IMR-90 (cell line): Measurements from ENCODE around the gene TRPC4. TPM values are rescaled to one million over a fixed set of nuclear protein-coding genes. Genes with fewer than 3 reads are reported as not detected.

Experiments
- ATAC-seq: fragments of 200-7000 bp; cut with Tn5 transposase; 2 replicates; pipeline ENCODE4 v1.9.1; 2020; ENCODE audit warnings: low read depth, mild to moderate bottlenecking, moderate library complexity
- BruUV-seq: library from RNA; stranded (reverse); fragments of 400-500 nt; replicated peaks from 2 replicates; lab custom pipeline; 2021; lab: Mats Ljungman, UMichigan
- CTCF ChIA-PET: fragments of 300-600 bp; formaldehyde crosslinking; extraction: SDS; loops from one replicate; lab custom pipeline; 2021; ENCODE audit warnings: antibody characterized with exemption; lab: Yijun Ruan, JAX
- POLR2A ChIA-PET: fragments of 300-600 bp; sonication (Branson Sonifier 250); formaldehyde crosslinking; loops from one replicate; lab custom pipeline; 2022; ENCODE audit warnings: antibody characterized with exemption; ENCODE audit not compliant: unreplicated experiment; lab: Charles Lee
- DNase-seq: peaks from one replicate; pipeline ENCODE4 v3.0.0; 2013
- H2AFZ ChIP-seq: replicated peaks from 2 replicates; pipeline ENCODE3; 2013; ENCODE audit warnings: low read length, mild to moderate bottlenecking; ENCODE audit not compliant: poor library complexity
- H2AK5ac ChIP-seq: 2 replicates; pipeline ENCODE4 v1.6.1; 2013; ENCODE audit warnings: low read depth, low read length, inconsistent platforms
- H2AK9ac ChIP-seq: replicated peaks from 2 replicates; pipeline ENCODE3; 2013; ENCODE audit warnings: mild to moderate bottlenecking, low read depth, low read length, moderate library complexity; ENCODE audit not compliant: poor library complexity
- H2BK120ac ChIP-seq: 2 replicates; pipeline ENCODE4 v1.6.1; 2013; ENCODE audit warnings: low read depth, low read length, inconsistent platforms
- H2BK15ac ChIP-seq: 3 replicates; pipeline ENCODE4 v1.6.1; 2013; ENCODE audit warnings: low read depth, low read length, inconsistent platforms
- H2BK20ac ChIP-seq: 2 replicates; pipeline ENCODE4 v1.6.1; 2013; ENCODE audit warnings: low read depth, mild to moderate bottlenecking, inconsistent platforms, low read length, moderate library complexity
- H2BK5ac ChIP-seq: 2 replicates; pipeline ENCODE4 v1.6.1; 2013; ENCODE audit warnings: mild to moderate bottlenecking, low read depth, low read length, inconsistent platforms; ENCODE audit not compliant: poor library complexity, severe bottlenecking
- H3K14ac ChIP-seq: replicated peaks from 2 replicates; pipeline ENCODE4 v1.6.1; 2013; ENCODE audit warnings: low read depth, low read length, inconsistent platforms
- H3K18ac ChIP-seq: 2 replicates; pipeline ENCODE4 v1.6.1; 2013; ENCODE audit warnings: low read depth, low read length, control low read depth
- H3K23ac ChIP-seq: 2 replicates; pipeline ENCODE4 v1.6.1; 2013; ENCODE audit warnings: low read depth, low read length, inconsistent platforms
- H3K27ac ChIP-seq: 2 replicates; pipeline ENCODE4 v1.5.1; 2013; ENCODE audit warnings: mild to moderate bottlenecking, control low read depth, low read length; ENCODE audit not compliant: insufficient read depth
- H3K27me3 ChIP-seq: 2 replicates; pipeline ENCODE4 v1.6.1; 2013; ENCODE audit warnings: low read length; ENCODE audit not compliant: control insufficient read depth, insufficient read depth
- H3K36me3 ChIP-seq: 2 replicates; pipeline ENCODE4 v1.6.1; 2013; ENCODE audit warnings: low read length, mixed read lengths; ENCODE audit not compliant: control insufficient read depth, insufficient read depth
- H3K4ac ChIP-seq: 2 replicates; pipeline ENCODE4 v1.6.1; 2013; ENCODE audit warnings: low read depth, low read length, inconsistent platforms
- H3K4me1 ChIP-seq: 2 replicates; pipeline ENCODE4 v1.6.1; 2013; ENCODE audit warnings: low read length, mixed read lengths; ENCODE audit not compliant: control insufficient read depth, insufficient read depth
- H3K4me2 ChIP-seq: 2 replicates; pipeline ENCODE4 v1.6.1; 2013; ENCODE audit warnings: low read depth, mild to moderate bottlenecking, control low read depth, low read length, moderate library complexity
- H3K4me3 ChIP-seq: 2 replicates; pipeline ENCODE4 v1.5.1; 2013; ENCODE audit warnings: low read depth, mild to moderate bottlenecking, control low read depth, low read length, moderate library complexity; ENCODE audit not compliant: insufficient read depth
- H3K56ac ChIP-seq: 2 replicates; pipeline ENCODE4 v1.6.1; 2013; ENCODE audit warnings: low read length, inconsistent platforms; ENCODE audit not compliant: insufficient read depth; ENCODE audit errors: extremely low read depth
- H3K79me1 ChIP-seq, 2 experiments: 2 replicates each; pipeline ENCODE4 v1.6.1; 2013; ENCODE audit warnings: low read length in 2 of 2, inconsistent platforms in 1 of 2, low read depth in 1 of 2
- H3K9ac ChIP-seq: 2 replicates; pipeline ENCODE4 v1.6.1; 2013; ENCODE audit warnings: low read depth, low read length, control low read depth
- H3K9me1 ChIP-seq: 2 replicates; pipeline ENCODE4 v1.6.1; 2013; ENCODE audit warnings: low read length, inconsistent platforms; ENCODE audit not compliant: insufficient read depth
- H3K9me3 ChIP-seq: 2 replicates; pipeline ENCODE4 v1.6.1; 2013; ENCODE audit warnings: low read length; ENCODE audit not compliant: control insufficient read depth, insufficient read depth
- H4K20me1 ChIP-seq: 2 replicates; pipeline ENCODE4 v1.6.1; 2013; ENCODE audit warnings: low read length, inconsistent platforms; ENCODE audit not compliant: insufficient read depth
- H4K5ac ChIP-seq: 2 replicates; pipeline ENCODE4 v1.6.1; 2013; ENCODE audit warnings: mild to moderate bottlenecking, low read depth, low read length, control low read depth
- H4K8ac ChIP-seq, 2 experiments: 2 replicates each; pipeline ENCODE4 v1.6.1; 2013; ENCODE audit warnings: low read depth in 2 of 2, low read length in 2 of 2, control low read depth in 1 of 2, inconsistent platforms in 1 of 2
- H4K91ac ChIP-seq: 2 replicates; pipeline ENCODE4 v1.6.1; 2013; ENCODE audit warnings: low read depth, low read length, inconsistent platforms; ENCODE audit not compliant: insufficient read depth
- BHLHE40 ChIP-seq: fragments of 150-350 bp; IDR thresholded peaks from 2 replicates; pipeline ENCODE4 v1.6.1; 2016; ENCODE audit warnings: mild to moderate bottlenecking, low read depth, low read length
- CEBPB ChIP-seq: IDR thresholded peaks from 2 replicates; pipeline ENCODE4 v1.6.1; 2012; ENCODE audit warnings: low read depth, low read length, improper control_type of control experiment
- CHD1 ChIP-seq: IDR thresholded peaks from 2 replicates; pipeline ENCODE4 v1.6.1; 2012; ENCODE audit warnings: low read depth, low read length, improper control_type of control experiment
- FOS ChIP-seq: fragments of 150-350 bp; IDR thresholded peaks from 2 replicates; pipeline ENCODE4 v1.6.1; 2016; ENCODE audit warnings: low read depth, low read length
- MAFK ChIP-seq: IDR thresholded peaks from 2 replicates; pipeline ENCODE4 v1.6.1; 2012; ENCODE audit warnings: low read depth, low read length, improper control_type of control experiment
- MAZ ChIP-seq: IDR thresholded peaks from 2 replicates; pipeline ENCODE4 v1.6.1; 2012; ENCODE audit warnings: low read depth, mild to moderate bottlenecking, low read length, improper control_type of control experiment, moderate library complexity, borderline replicate concordance
- MXI1 ChIP-seq: IDR thresholded peaks from 2 replicates; pipeline ENCODE4 v1.6.1; 2012; ENCODE audit warnings: low read depth, mild to moderate bottlenecking, low read length, moderate library complexity, borderline replicate concordance
- NFE2L2 ChIP-seq: fragments of 150-350 bp; IDR thresholded peaks from 2 replicates; pipeline ENCODE4 v1.6.1; 2016; ENCODE audit warnings: low read depth, mild to moderate bottlenecking, low read length
- POLR2A ChIP-seq: IDR thresholded peaks from 2 replicates; pipeline ENCODE4 v1.6.1; 2012; ENCODE audit warnings: mild to moderate bottlenecking, low read depth, low read length
- RAD21 ChIP-seq: IDR thresholded peaks from 2 replicates; pipeline ENCODE4 v1.6.1; 2012; ENCODE audit warnings: low read length, improper control_type of control experiment
- RCOR1 ChIP-seq: IDR thresholded peaks from 2 replicates; pipeline ENCODE4 v1.6.1; 2012; ENCODE audit warnings: mild to moderate bottlenecking, low read length, improper control_type of control experiment; ENCODE audit not compliant: insufficient replicate concordance
- RFX5 ChIP-seq: IDR thresholded peaks from 2 replicates; pipeline ENCODE4 v1.8.0; 2012; ENCODE audit warnings: low read depth, mild to moderate bottlenecking, low read length, moderate library complexity
- SMC3 ChIP-seq: fragments of 150-350 bp; IDR thresholded peaks from 2 replicates; pipeline ENCODE4 v1.6.1; 2016; ENCODE audit warnings: low read depth, mild to moderate bottlenecking, antibody characterized with exemption, low read length, moderate library complexity
- WGBS, 2 experiments: methylation state at CpG; one replicate each; pipeline versions ENCODE4 v1.1.5 to v1.1.7; 2013; ENCODE audit warnings: missing lambda C conversion rate in 2 of 2; ENCODE audit not compliant: insufficient read length in 1 of 2; ENCODE audit errors: extremely low coverage in 2 of 2; 5-methylcytosine and 5-hydroxymethylcytosine counted together
- dilution Hi-C: fragments of 300-500 bp; cut with HindIII; formaldehyde crosslinking; loops from one replicate; pipeline ENCODE4 v1.14.3; 2018; ENCODE audit warnings: low sequenced_read_pairs; ENCODE audit not compliant: unreplicated experiment
- in situ Hi-C: fragments of 300-500 bp; cut with MboI; formaldehyde crosslinking; loops from 3 replicates; pipeline ENCODE4 v1.14.3; 2019; ENCODE audit warnings: low sequenced_read_pairs, inconsistent platforms, mixed read lengths
- intact Hi-C: fragments of 100-400 bp; cut with micrococcal nuclease; formaldehyde crosslinking; loops from 2 replicates; pipeline ENCODE4 v1.10.0; 2022
- polyA plus RNA-seq, 3 experiments: library from polyadenylated mRNA; depleted of rRNA; stranded (reverse); fragments of >200 nt; gene quantifications; 2 replicates each; pipeline ENCODE4 v1.2.3, GENCODE V29; 2012; ENCODE audit warnings: low replicate concordance in 1 of 3
- total RNA-seq: library from RNA; depleted of rRNA; stranded (reverse); fragments of >200 nt; gene quantifications from 2 replicates; pipeline ENCODE4 v1.2.3, GENCODE V29; 2012
- TF ChIP-seq, protein P1 (sequence below): conservative IDR thresholded peaks from 2 replicates; pipeline ENCODE4 v1.5.1; 2012; ENCODE audit warnings: mild to moderate bottlenecking, low read depth, low read length, improper control_type of control experiment
- TF ChIP-seq, protein P2 (sequence below): fragments of 150-350 bp; IDR thresholded peaks from 2 replicates; pipeline ENCODE4 v1.6.1; 2016; ENCODE audit warnings: low read depth, mild to moderate bottlenecking, low read length, moderate library complexity, borderline replicate concordance
- TF ChIP-seq, protein P3 (sequence below): fragments of 150-350 bp; IDR thresholded peaks from 2 replicates; pipeline ENCODE4 v1.6.1; 2017; ENCODE audit warnings: mild to moderate bottlenecking, antibody characterized with exemption, low read length, low read depth

TRPC4 gene
- total and polyA plus RNA-seq, 2 of the 4 experiments (the other 2 are of a cell fraction): 1.9 to 5.2 TPM

DNA sequence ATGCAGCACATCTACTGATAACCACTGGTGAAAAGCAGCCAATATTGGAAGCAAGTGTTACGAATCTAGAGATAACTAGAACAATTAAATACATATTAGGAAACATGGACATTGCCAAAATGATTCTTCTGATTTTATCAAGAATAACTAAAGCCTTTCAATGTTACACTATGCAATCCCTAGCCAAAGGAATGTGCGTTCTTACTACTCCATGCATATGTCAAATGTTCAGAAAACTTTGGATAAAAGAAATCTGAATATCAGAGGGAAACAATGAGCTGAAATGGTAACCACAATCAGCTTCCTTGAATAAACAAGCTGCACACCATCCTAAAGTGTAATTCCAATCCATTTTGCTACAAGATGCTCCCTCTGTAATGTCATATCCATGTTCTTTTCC lies 270.1 kb downstream of the TRPC4 start:
- H4K5ac ChIP-seq: no peak overlapping the region
- in situ Hi-C loops: loop anchor here (5.0 kb wide), 1 partner anchor 487 kb away; no protein-coding TSS in a partner anchor
- H3K14ac ChIP-seq: no peak overlapping the region
- H3K27ac ChIP-seq: no peak overlapping the region
- H2BK20ac ChIP-seq: no peak overlapping the region
- no peak overlapping the region for H2BK5ac ChIP-seq
- H2AK9ac ChIP-seq: no peak overlapping the region
- dilution Hi-C loops: no loop called here
- ATAC-seq: no peak
- no peak overlapping the region for H3K4me3 ChIP-seq
- no peak overlapping the region for H2BK120ac ChIP-seq
- BruUV-seq: no TSS peak
- no peak overlapping the region for H2AK5ac ChIP-seq
- ChIA-PET CTCF (no interaction called here), POLR2A (no interaction called here)
- H3K9me1 ChIP-seq: no peaks in the 10 kb centered on the region
- peaks cover 5% of the 10 kb centered on the region for H3K4me1 ChIP-seq
- no peaks in the 10 kb centered on the region for H3K79me1 ChIP-seq
- H3K4ac ChIP-seq: no peak overlapping the region
- H4K20me1 ChIP-seq: no peaks in the 10 kb centered on the region
- H3K56ac ChIP-seq: no peak overlapping the region
- H3K9ac ChIP-seq: no peak overlapping the region
- TF ChIP-seq CHD1 (no peak), CEBPB (no peak), FOS (no peak), BHLHE40 (no peak), SMC3 (no peak), RAD21 (no peak), MXI1 (no peak), NFE2L2 (no peak), MAFK (no peak), RFX5 (no peak), MAZ (no peak), POLR2A (no peak), RCOR1 (no peak)
- TF ChIP-seq, protein P1, sequence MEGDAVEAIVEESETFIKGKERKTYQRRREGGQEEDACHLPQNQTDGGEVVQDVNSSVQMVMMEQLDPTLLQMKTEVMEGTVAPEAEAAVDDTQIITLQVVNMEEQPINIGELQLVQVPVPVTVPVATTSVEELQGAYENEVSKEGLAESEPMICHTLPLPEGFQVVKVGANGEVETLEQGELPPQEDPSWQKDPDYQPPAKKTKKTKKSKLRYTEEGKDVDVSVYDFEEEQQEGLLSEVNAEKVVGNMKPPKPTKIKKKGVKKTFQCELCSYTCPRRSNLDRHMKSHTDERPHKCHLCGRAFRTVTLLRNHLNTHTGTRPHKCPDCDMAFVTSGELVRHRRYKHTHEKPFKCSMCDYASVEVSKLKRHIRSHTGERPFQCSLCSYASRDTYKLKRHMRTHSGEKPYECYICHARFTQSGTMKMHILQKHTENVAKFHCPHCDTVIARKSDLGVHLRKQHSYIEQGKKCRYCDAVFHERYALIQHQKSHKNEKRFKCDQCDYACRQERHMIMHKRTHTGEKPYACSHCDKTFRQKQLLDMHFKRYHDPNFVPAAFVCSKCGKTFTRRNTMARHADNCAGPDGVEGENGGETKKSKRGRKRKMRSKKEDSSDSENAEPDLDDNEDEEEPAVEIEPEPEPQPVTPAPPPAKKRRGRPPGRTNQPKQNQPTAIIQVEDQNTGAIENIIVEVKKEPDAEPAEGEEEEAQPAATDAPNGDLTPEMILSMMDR: no peak
- TF ChIP-seq, protein P2, sequence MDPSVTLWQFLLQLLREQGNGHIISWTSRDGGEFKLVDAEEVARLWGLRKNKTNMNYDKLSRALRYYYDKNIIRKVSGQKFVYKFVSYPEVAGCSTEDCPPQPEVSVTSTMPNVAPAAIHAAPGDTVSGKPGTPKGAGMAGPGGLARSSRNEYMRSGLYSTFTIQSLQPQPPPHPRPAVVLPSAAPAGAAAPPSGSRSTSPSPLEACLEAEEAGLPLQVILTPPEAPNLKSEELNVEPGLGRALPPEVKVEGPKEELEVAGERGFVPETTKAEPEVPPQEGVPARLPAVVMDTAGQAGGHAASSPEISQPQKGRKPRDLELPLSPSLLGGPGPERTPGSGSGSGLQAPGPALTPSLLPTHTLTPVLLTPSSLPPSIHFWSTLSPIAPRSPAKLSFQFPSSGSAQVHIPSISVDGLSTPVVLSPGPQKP: no peak
- TF ChIP-seq, protein P3, sequence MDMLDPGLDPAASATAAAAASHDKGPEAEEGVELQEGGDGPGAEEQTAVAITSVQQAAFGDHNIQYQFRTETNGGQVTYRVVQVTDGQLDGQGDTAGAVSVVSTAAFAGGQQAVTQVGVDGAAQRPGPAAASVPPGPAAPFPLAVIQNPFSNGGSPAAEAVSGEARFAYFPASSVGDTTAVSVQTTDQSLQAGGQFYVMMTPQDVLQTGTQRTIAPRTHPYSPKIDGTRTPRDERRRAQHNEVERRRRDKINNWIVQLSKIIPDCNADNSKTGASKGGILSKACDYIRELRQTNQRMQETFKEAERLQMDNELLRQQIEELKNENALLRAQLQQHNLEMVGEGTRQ: no peak
- H2BK15ac ChIP-seq: 0 out of 3 replicates have a peak overlapping the region, but pooled peaks have one; percentile 8
- H3K23ac ChIP-seq: no peak overlapping the region
- no CpG with 5 or more reads among the region's 2 CpGs for WGBS, 2 experiments
- no peak overlapping the region for H2AFZ ChIP-seq
- no peaks in the 10 kb centered on the region for H3K36me3 ChIP-seq
- H3K27me3 ChIP-seq: no peaks in the 10 kb centered on the region
- H4K91ac ChIP-seq: no peak overlapping the region
- no peak overlapping the region for H4K8ac ChIP-seq
- intact Hi-C loops: loop anchor here (5.0 to 10.0 kb wide), 4 partner anchors 122 to 405 kb away; no protein-coding TSS in a partner anchor
- H3K9me3 ChIP-seq: no peaks in the 10 kb centered on the region
- no peak overlapping the region for H3K18ac ChIP-seq
- DNase-seq: no peak
- H3K4me2 ChIP-seq: no peak overlapping the region
